HL-60 (cell line): Measurements from ENCODE around the gene NRXN3.

ENCODE experiments used
- CTCF ChIP-seq: IDR thresholded peaks from one replicate; pipeline ENCODE4 v1.5.1; 2011; ENCODE audit warnings: low read length, control low read depth, inconsistent platforms; ENCODE audit not compliant: insufficient read depth
- GABPA ChIP-seq: IDR thresholded peaks from 2 replicates; pipeline ENCODE4 v1.6.1; 2012; ENCODE audit warnings: low read depth
- POLR2AphosphoS5 ChIP-seq: IDR thresholded peaks from 2 replicates; pipeline ENCODE4 v1.6.1; 2012; ENCODE audit warnings: low read depth
- REST ChIP-seq: IDR thresholded peaks from 2 replicates; pipeline ENCODE4 v1.6.1; 2012; ENCODE audit warnings: low read depth; ENCODE audit not compliant: insufficient replicate concordance
- SPI1 ChIP-seq: IDR thresholded peaks from 2 replicates; pipeline ENCODE4 v1.6.1; 2012; ENCODE audit warnings: low read depth, mild to moderate bottlenecking, borderline replicate concordance

GRCh38 chr14:79167957-79168356 is 997.8 kb downstream of the NRXN3 start:
- TF ChIP-seq CTCF (no peak), POLR2AphosphoS5 (no peak), GABPA (no peak), SPI1 (no peak), REST (no peak)
